ENCODE data around the gene HEY2.
A peak's percentile ranks its signal among the peaks of the same experiment; 100 is the strongest.

HEY2 gene

GRCh38 chr6:125798734-125799508, 49.5 kb downstream of the HEY2 start:
- TF ChIP-seq CTCF (IDR thresholded peaks at IDR 0.05; ENCODE audit: low read depth, low read length, poor library complexity, severe bottlenecking) (no peak), EZH2phosphoT487 (IDR thresholded peaks at IDR 0.05; ENCODE audit: borderline replicate concordance, low read length) (no peak)
- H3K9me3 ChIP-seq (ENCODE audit: control insufficient read depth, insufficient read depth, low read length): no peaks in the 10 kb centered on the region
- peak overlapping the region; percentile 93 for H3K27ac ChIP-seq (ENCODE audit: low read depth, low read length)
- H3K9me2 ChIP-seq (replicated peaks; ENCODE audit: control insufficient read depth, low read length): no peaks in the 10 kb centered on the region
- H3K79me2 ChIP-seq (ENCODE audit: control insufficient read depth, low read length): peaks cover 93% of the 10 kb centered on the region
- peak overlapping the region; percentile 70 for H3K4me3 ChIP-seq (ENCODE audit: low read length)
- H4K20me1 ChIP-seq (ENCODE audit: control insufficient read depth, insufficient read depth, low read depth, low read length): no peaks in the 10 kb centered on the region
- peaks cover 95% of the 10 kb centered on the region for H3K4me1 ChIP-seq (ENCODE audit: control insufficient read depth, low read length)
- no peaks in the 10 kb centered on the region for H3K27me3 ChIP-seq (ENCODE audit: control insufficient read depth, low read length)
- peaks cover 31% of the 10 kb centered on the region for H3F3A ChIP-seq (ENCODE audit: control insufficient read depth, insufficient read depth)
- H3K36me3 ChIP-seq (ENCODE audit: control insufficient read depth, low read length): peaks cover 77% of the 10 kb centered on the region
- H3K4me2 ChIP-seq (ENCODE audit: low read length): peak overlapping the region; percentile 100

- Histone ChIP-seq H3K27ac (ENCODE audit: low read depth, low read length) (peak overlapping the region; percentile 43), H3K27me3 (ENCODE audit: control insufficient read depth, low read length) (no peaks in the 10 kb centered on the region), H3K79me2 (ENCODE audit: control insufficient read depth, low read length) (peaks cover 92% of the 10 kb centered on the region), H3K9me2 (replicated peaks; ENCODE audit: control insufficient read depth, low read length) (no peaks in the 10 kb centered on the region), H3K36me3 (ENCODE audit: control insufficient read depth, low read length) (peaks cover 75% of the 10 kb centered on the region), H3K9me3 (ENCODE audit: control insufficient read depth, insufficient read depth, low read length) (no peaks in the 10 kb centered on the region), H3F3A (ENCODE audit: control insufficient read depth, insufficient read depth) (peaks cover 20% of the 10 kb centered on the region), H4K20me1 (ENCODE audit: control insufficient read depth, insufficient read depth, low read depth, low read length) (no peaks in the 10 kb centered on the region), H3K4me2 (ENCODE audit: low read length) (peak overlapping the region; percentile 52), H3K4me1 (ENCODE audit: control insufficient read depth, low read length) (peaks cover 93% of the 10 kb centered on the region), H3K4me3 (ENCODE audit: low read length) (peak overlapping the region; percentile 42)
- no peak for TF ChIP-seq EZH2phosphoT487 (IDR thresholded peaks at IDR 0.05; ENCODE audit: borderline replicate concordance, low read length)
- no peak for TF ChIP-seq CTCF (IDR thresholded peaks at IDR 0.05; ENCODE audit: low read depth, low read length, poor library complexity, severe bottlenecking)
These were observed 53.0 kb downstream of the HEY2 start for GRCh38 chr6:125802383-125802782.

GRCh38 chr6:125802943-125803377, 53.5 kb downstream of the HEY2 start:
- Histone ChIP-seq H3K27me3 (ENCODE audit: control insufficient read depth, low read length) (no peaks in the 10 kb centered on the region), H3K9me3 (ENCODE audit: control insufficient read depth, insufficient read depth, low read length) (no peaks in the 10 kb centered on the region), H3K4me3 (ENCODE audit: low read length) (peak overlapping the region; percentile 42), H4K20me1 (ENCODE audit: control insufficient read depth, insufficient read depth, low read depth, low read length) (no peaks in the 10 kb centered on the region), H3F3A (ENCODE audit: control insufficient read depth, insufficient read depth) (peaks cover 14% of the 10 kb centered on the region), H3K79me2 (ENCODE audit: control insufficient read depth, low read length) (peaks cover 92% of the 10 kb centered on the region), H3K4me2 (ENCODE audit: low read length) (peak overlapping the region; percentile 52), H3K27ac (ENCODE audit: low read depth, low read length) (peak overlapping the region; percentile 43), H3K9me2 (replicated peaks; ENCODE audit: control insufficient read depth, low read length) (no peaks in the 10 kb centered on the region), H3K36me3 (ENCODE audit: control insufficient read depth, low read length) (peaks cover 77% of the 10 kb centered on the region), H3K4me1 (ENCODE audit: control insufficient read depth, low read length) (peaks cover 93% of the 10 kb centered on the region)
- no peak for TF ChIP-seq EZH2phosphoT487 (IDR thresholded peaks at IDR 0.05; ENCODE audit: borderline replicate concordance, low read length)
- TF ChIP-seq CTCF (IDR thresholded peaks at IDR 0.05; ENCODE audit: low read depth, low read length, poor library complexity, severe bottlenecking): no peak
